Osteoblast (primary cell): ENCODE results near the gene NPAS1. TPM values are rescaled to one million over a fixed set of nuclear protein-coding genes. Genes with fewer than 3 reads are reported as not detected.

ENCODE experiments used
- DNase-seq: peaks from one replicate; pipeline ENCODE4 v3.0.0; 2011; ENCODE audit warnings: low spot score, mixed read lengths; ENCODE audit not compliant: insufficient read length; ENCODE audit errors: missing footprints
- H2AFZ ChIP-seq: 2 replicates; pipeline ENCODE4 v1.6.0; 2011; ENCODE audit warnings: mild to moderate bottlenecking, low read length
- H3K27ac ChIP-seq: 2 replicates; pipeline ENCODE4 v1.5.1; 2011; ENCODE audit warnings: mild to moderate bottlenecking, low read depth, low read length, moderate library complexity
- H3K27me3 ChIP-seq: 2 replicates; pipeline ENCODE4 v1.6.0; 2012; ENCODE audit warnings: mild to moderate bottlenecking, control low read depth, inconsistent platforms, low read length, moderate library complexity; ENCODE audit not compliant: insufficient read depth
- H3K36me3 ChIP-seq: 2 replicates; pipeline ENCODE4 v1.5.1; 2011; ENCODE audit warnings: mild to moderate bottlenecking, low read length, control low read depth, moderate library complexity; ENCODE audit not compliant: insufficient read depth
- H3K4me1 ChIP-seq: 2 replicates; pipeline ENCODE4 v1.5.1; 2011; ENCODE audit warnings: mild to moderate bottlenecking, low read length, control low read depth, moderate library complexity; ENCODE audit not compliant: insufficient read depth
- H3K4me2 ChIP-seq: 2 replicates; pipeline ENCODE4 v1.6.0; 2011; ENCODE audit warnings: mild to moderate bottlenecking, low read length; ENCODE audit not compliant: insufficient read depth
- H3K4me3 ChIP-seq: fragments of 200-600 bp; sonication (generic); 3 replicates; pipeline ENCODE4 v1.5.1; 2012; ENCODE audit warnings: mild to moderate bottlenecking, low read length, inconsistent platforms; ENCODE audit not compliant: insufficient read depth
- H3K79me2 ChIP-seq: 2 replicates; pipeline ENCODE4 v1.6.0; 2012; ENCODE audit warnings: mild to moderate bottlenecking, low read length, control low read depth, inconsistent platforms; ENCODE audit not compliant: insufficient read depth
- H3K9me3 ChIP-seq: 2 replicates; pipeline ENCODE4 v1.5.1; 2011; ENCODE audit warnings: low read depth, low read length, control low read depth
- H4K20me1 ChIP-seq: 2 replicates; pipeline ENCODE4 v1.6.0; 2012; ENCODE audit warnings: mild to moderate bottlenecking, low read length, control low read depth; ENCODE audit not compliant: insufficient read depth
- CTCF ChIP-seq: IDR thresholded peaks from 2 replicates; pipeline ENCODE4 v1.5.1; 2011; ENCODE audit warnings: mild to moderate bottlenecking, low read depth, low read length, moderate library complexity; ENCODE audit errors: extremely low read depth
- total RNA-seq: library from RNA; depleted of rRNA; stranded (reverse); fragments of >200 nt; gene quantifications from 2 replicates; pipeline ENCODE4 v1.2.3, GENCODE V29; 2012

NPAS1 gene
- total RNA-seq, 1 donor = 0.72 TPM

- peak; percentile 39 for DNase-seq
- H3K36me3 ChIP-seq = peaks cover 51% of the 10 kb centered on the region
Observed at GRCh38 chr19:47066376-47067214, 47.0 kb downstream of the NPAS1 start.

GRCh38 chr19:47067215-47067847 is 47.7 kb downstream of the NPAS1 start:
- TF ChIP-seq CTCF = no peak
- Histone ChIP-seq H3K4me1 (no peaks in the 10 kb centered on the region), H2AFZ (no peak overlapping the region), H3K27ac (no peak overlapping the region), H3K4me2 (no peak overlapping the region), H3K9me3 (no peaks in the 10 kb centered on the region), H3K27me3 (no peaks in the 10 kb centered on the region), H3K79me2 (peaks cover 25% of the 10 kb centered on the region), H3K36me3 (peaks cover 56% of the 10 kb centered on the region), H3K4me3 (no peak overlapping the region), H4K20me1 (peaks cover 30% of the 10 kb centered on the region)
- DNase-seq = peak; percentile 29

More at GRCh38 chr19:47066376-47067214, 47.0 kb downstream of the NPAS1 start:
- peaks cover 30% of the 10 kb centered on the region for H4K20me1 ChIP-seq
- H3K4me3 ChIP-seq = no peak overlapping the region
- no peaks in the 10 kb centered on the region for H3K4me1 ChIP-seq
- H3K9me3 ChIP-seq = no peaks in the 10 kb centered on the region
- H3K27me3 ChIP-seq = no peaks in the 10 kb centered on the region
- TF ChIP-seq CTCF = no peak
- no peak overlapping the region for H3K4me2 ChIP-seq
- H3K27ac ChIP-seq = no peak overlapping the region
- H3K79me2 ChIP-seq = peaks cover 19% of the 10 kb centered on the region
- no peak overlapping the region for H2AFZ ChIP-seq

GRCh38 chr19:47068246-47068645 is 48.6 kb downstream of the NPAS1 start:
- Histone ChIP-seq H3K27ac (no peak overlapping the region), H3K9me3 (no peaks in the 10 kb centered on the region), H3K4me1 (no peaks in the 10 kb centered on the region), H3K4me3 (no peak overlapping the region), H3K36me3 (peaks cover 56% of the 10 kb centered on the region), H3K27me3 (no peaks in the 10 kb centered on the region), H3K79me2 (peaks cover 25% of the 10 kb centered on the region), H3K4me2 (no peak overlapping the region), H4K20me1 (peaks cover 30% of the 10 kb centered on the region), H2AFZ (no peak overlapping the region)
- peak; percentile 73 for DNase-seq
- TF ChIP-seq CTCF = no peak

- Histone ChIP-seq H3K4me3 (no peak overlapping the region), H3K79me2 (peaks cover 30% of the 10 kb centered on the region), H3K36me3 (peaks cover 59% of the 10 kb centered on the region), H3K27ac (no peak overlapping the region), H4K20me1 (peaks cover 28% of the 10 kb centered on the region), H3K9me3 (no peaks in the 10 kb centered on the region), H2AFZ (no peak overlapping the region), H3K4me1 (no peaks in the 10 kb centered on the region), H3K27me3 (no peaks in the 10 kb centered on the region), H3K4me2 (no peak overlapping the region)
- no peak for TF ChIP-seq CTCF
- peak; percentile 44 for DNase-seq
Observed at GRCh38 chr19:47068876-47069406, 49.3 kb downstream of the NPAS1 start.
